ENCODE measurements around the gene RBM10. TPM values are rescaled to one million over a fixed set of nuclear protein-coding genes. Genes with fewer than 3 reads are reported as not detected.
"Not testable (repeated sequence)": the region's sequence is repeated elsewhere in the genome, so short reads cannot be mapped to it uniquely, and the experiment has no call there.

Gene RBM10
- total RNA-seq, 1 donor from 2014 or later = 32.1 TPM

- no peak overlapping the region for H3K27ac ChIP-seq
- H3K27me3 ChIP-seq (ENCODE audit: low read depth) = no peaks in the 10 kb centered on the region
- H3K4me3 ChIP-seq = no peak overlapping the region
- DNase-seq = no peak
- peak; percentile 73 to 86 for ATAC-seq
- no peaks in the 10 kb centered on the region for H3K36me3 ChIP-seq
- no peaks in the 10 kb centered on the region for H3K9me3 ChIP-seq
- no peak for TF ChIP-seq CTCF (IDR thresholded peaks at IDR 0.05)
- H3K4me1 ChIP-seq = no peaks in the 10 kb centered on the region
- intact Hi-C loops (cut with DNase I) = no loop called here
These were observed 32.6 kb upstream of the RBM10 start for GRCh38 chrX:47112316-47112954.

GRCh38 chrX:47116551-47117110, 28.4 kb upstream of the RBM10 start:
- H3K4me3 ChIP-seq; ATAC-seq; intact Hi-C loops (cut with DNase I); H3K36me3 ChIP-seq; H3K9me3 ChIP-seq; H3K27me3 ChIP-seq (ENCODE audit: low read depth); DNase-seq; H3K27ac ChIP-seq; H3K4me1 ChIP-seq: not testable (repeated sequence)

- H3K4me3 ChIP-seq; H3K27ac ChIP-seq; ATAC-seq; H3K4me1 ChIP-seq; DNase-seq; intact Hi-C loops (cut with DNase I); H3K27me3 ChIP-seq (ENCODE audit: low read depth); H3K9me3 ChIP-seq; H3K36me3 ChIP-seq: not testable (repeated sequence)
These were observed 20.6 kb upstream of the RBM10 start for GRCh38 chrX:47124466-47124865.

- TF ChIP-seq CTCF (IDR thresholded peaks at IDR 0.05) = no peak
- H3K36me3 ChIP-seq = no peaks in the 10 kb centered on the region
- H3K4me3 ChIP-seq = peak overlapping the region; percentile 65
- peak; percentile 98 to 99 for ATAC-seq
- peak; percentile 87 for DNase-seq
- intact Hi-C loops (cut with DNase I) = no loop called here
- no peaks in the 10 kb centered on the region for H3K4me1 ChIP-seq
- no peaks in the 10 kb centered on the region for H3K27me3 ChIP-seq (ENCODE audit: low read depth)
- no peaks in the 10 kb centered on the region for H3K9me3 ChIP-seq
- H3K27ac ChIP-seq = peak overlapping the region; percentile 75
These were observed 15.7 kb upstream of the RBM10 start for GRCh38 chrX:47129157-47129898.

DNA sequence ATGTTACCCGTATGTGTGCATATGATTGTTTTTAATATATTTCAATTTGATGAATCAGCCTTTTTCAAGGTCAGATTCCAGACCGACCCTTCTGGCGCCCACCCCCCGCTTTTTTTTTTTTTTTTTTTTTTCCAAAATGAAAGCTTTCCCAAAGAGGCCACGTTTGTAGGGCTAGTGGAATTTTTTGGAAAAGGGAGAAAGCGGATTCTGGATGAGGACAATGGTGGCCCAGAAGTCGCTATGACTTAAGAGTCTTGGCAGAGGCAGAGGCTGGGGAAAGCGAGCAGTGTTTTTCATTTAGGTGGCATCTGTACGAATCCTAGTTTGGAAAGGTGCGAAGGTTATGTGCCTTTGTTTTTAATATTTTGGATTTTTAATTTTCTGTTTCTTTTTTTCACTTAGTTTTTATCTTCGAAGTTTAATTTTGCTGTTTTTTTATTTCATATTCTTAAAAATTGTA, 15.1 kb upstream of the RBM10 start:
- no peaks in the 10 kb centered on the region for H3K4me1 ChIP-seq
- no peaks in the 10 kb centered on the region for H3K27me3 ChIP-seq (ENCODE audit: low read depth)
- intact Hi-C loops (cut with DNase I) = no loop called here
- no peaks in the 10 kb centered on the region for H3K9me3 ChIP-seq
- H3K4me3 ChIP-seq = peak overlapping the region; percentile 65
- no peak for TF ChIP-seq CTCF (IDR thresholded peaks at IDR 0.05)
- H3K36me3 ChIP-seq = no peaks in the 10 kb centered on the region
- DNase-seq (no peak), ATAC-seq (no peak)
- peak overlapping the region; percentile 75 for H3K27ac ChIP-seq

DNA sequence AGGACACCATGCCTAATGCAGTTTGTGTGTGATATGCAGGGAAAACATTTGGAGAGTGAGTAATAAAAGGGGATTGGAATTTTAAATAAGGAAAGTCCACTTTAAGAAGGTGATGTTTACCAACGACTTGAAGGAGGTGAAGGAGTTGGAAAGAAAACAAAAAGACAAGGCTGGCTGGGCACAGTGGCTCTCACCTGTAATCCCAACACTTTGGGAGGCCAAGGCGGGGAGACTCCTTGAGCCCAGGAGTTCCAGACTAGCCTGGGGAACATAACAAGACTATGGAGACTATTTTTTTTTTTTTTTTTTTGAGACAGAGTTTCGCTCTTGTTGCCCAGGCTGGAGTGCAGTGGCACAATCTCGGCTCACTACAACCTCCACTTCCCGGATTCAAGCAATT, 11.5 kb upstream of the RBM10 start:
- ATAC-seq (peak; percentile 49 to 51), DNase-seq (peak; percentile 50)
- no peaks in the 10 kb centered on the region for H3K4me1 ChIP-seq
- TF ChIP-seq CTCF (IDR thresholded peaks at IDR 0.05) = no peak
- H3K27ac ChIP-seq = no peak overlapping the region
- no peaks in the 10 kb centered on the region for H3K9me3 ChIP-seq
- no peaks in the 10 kb centered on the region for H3K27me3 ChIP-seq (ENCODE audit: low read depth)
- intact Hi-C loops (cut with DNase I) = no loop called here
- no peak overlapping the region for H3K4me3 ChIP-seq
- H3K36me3 ChIP-seq = no peaks in the 10 kb centered on the region

DNA sequence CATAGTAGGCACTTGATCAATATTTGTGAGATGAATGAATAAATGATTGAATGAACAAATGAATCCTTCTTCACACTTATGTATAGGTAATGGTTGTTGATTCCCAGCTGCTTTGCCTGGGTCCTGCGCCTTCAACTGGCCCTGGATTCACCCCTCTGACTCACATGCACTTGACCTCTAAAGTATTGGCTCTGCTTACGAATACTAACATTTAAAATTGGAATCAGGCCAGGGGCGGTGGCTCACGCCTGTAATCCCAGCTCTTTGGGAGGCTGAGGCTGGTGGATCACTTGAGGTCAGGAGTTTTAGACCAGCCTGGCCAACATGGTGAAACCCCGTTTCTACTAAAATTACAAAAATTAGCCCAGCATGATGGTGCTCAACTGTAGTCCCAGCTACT, 9.4 kb upstream of the RBM10 start:
- ATAC-seq = peak in 1 of 2 donors; percentile 64
- H3K4me1 ChIP-seq; H3K27me3 ChIP-seq (ENCODE audit: low read depth); H3K27ac ChIP-seq; H3K9me3 ChIP-seq; intact Hi-C loops (cut with DNase I); H3K4me3 ChIP-seq; H3K36me3 ChIP-seq; DNase-seq: not testable (repeated sequence)
